ENCODE results near the gene COG8.
A peak's percentile ranks its signal among the peaks of the same experiment; 100 is the strongest.
"Not testable (repeated sequence)": the region's sequence is repeated elsewhere in the genome, so short reads cannot be mapped to it uniquely, and the experiment has no call there.

Gene COG8

GRCh38 chr16:69318177-69318910, 21.0 kb downstream of the COG8 start:
- no peak for DNase-seq

DNA sequence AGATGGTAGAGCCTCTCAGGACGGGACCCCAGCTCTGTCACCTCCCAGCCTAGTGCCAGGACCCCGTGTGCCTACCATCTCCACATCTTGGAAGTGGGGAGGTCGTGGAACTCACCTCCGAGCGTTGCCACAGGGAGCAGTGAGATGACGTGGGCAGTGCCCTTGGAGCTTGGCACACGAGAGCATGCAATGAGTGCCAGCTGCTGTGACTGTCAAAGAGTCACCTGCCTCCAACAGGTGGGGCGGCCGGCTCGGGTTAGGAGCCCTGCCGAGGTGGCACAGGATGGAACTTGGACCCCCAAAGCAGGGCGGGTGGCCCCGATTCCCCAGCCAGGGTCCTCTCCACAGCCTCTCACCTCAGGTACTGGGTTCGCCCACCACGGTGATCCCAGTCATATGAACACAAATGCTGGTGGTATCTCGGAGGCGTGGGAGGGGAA, 22.7 kb downstream of the COG8 start:
- DNase-seq = no peak

DNA sequence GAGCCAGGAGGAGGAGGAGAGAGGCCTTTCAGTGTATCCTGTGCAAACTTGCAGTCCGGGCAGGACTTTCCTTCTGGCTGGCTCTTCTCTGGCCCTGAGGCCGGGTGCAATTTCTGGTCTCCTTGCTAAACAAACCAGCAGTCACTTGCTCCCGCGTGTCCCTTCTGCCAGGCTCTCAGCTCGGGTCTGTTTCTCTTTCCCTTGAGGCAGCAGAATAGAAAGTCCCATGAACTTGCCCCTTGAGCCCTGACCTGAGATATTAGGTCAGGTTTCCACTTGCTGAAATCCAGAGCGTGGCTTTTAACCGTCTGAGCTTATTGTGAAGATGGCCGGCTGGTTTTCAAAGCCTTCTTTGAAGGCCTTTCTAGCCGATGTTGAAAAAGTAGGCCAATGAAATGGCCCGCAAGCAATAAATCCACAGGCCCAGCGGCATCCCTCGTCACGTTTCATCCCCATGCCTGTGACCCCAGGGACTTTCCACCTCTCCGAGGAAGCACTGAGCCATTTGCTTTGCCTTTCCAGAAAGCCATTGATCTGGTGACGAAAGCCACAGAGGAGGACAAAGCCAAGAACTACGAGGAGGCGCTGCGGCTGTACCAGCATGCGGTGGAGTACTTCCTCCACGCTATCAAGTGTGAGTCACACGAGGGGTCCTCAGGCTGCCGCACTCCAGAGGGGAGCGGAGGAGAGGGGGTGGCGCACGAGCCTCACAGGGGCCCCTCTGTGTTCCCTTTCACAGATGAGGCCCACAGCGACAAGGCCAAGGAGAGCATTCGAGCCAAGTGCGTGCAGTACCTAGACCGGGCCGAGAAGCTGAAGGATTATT, 23.7 kb downstream of the COG8 start:
- no peak for DNase-seq

DNA sequence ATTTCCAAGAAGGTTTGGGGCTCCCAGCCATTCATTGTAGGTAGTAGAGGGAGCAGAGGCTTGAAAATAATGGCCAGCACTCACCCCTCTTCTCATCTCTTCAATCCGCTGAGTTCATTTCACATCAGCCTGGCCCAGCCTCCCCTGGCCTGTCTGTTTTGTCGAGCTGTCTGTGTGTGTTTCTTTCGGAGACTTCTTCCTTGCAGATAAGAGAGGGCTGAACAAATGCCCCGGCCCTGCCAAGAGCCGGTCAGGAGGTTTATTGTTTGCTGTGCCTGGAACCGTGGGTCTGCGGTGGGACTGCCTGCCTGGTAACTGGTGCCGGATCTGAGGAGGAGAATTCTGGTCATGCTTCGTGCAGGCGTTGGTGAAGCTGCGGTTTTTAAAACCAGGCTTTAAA, 24.8 kb downstream of the COG8 start:
- no peak for DNase-seq

DNA sequence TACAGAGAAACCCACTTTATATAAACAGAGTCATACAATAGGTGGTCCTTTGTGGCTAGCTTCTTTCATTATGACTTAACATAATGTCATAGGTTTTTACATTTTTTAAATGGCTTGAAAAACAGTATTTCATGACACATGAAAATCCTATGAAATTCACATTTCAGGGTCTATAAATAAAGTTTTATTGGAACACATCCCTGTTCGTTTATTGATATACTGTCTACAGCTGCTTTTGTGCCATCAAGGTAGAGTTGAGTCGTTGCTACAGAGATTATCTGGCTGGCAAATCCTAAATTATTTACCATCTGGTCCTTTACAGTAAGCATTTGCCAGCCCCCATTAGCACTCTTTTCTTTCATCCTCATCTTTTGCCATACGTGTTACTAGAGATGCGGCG, 25.9 kb downstream of the COG8 start:
- no peak for DNase-seq

GRCh38 chr16:69311533-69312387, 27.6 kb downstream of the COG8 start:
- DNase-seq = no peak

- peak; percentile 93 for DNase-seq
Measured at GRCh38 chr16:69310653-69311532, 28.5 kb downstream of the COG8 start, which contains the start of gene VPS4A. VPS4A (plus strand) TSS chr16:69311350; CDS start chr16:69311512, 162 bp downstream.

DNA sequence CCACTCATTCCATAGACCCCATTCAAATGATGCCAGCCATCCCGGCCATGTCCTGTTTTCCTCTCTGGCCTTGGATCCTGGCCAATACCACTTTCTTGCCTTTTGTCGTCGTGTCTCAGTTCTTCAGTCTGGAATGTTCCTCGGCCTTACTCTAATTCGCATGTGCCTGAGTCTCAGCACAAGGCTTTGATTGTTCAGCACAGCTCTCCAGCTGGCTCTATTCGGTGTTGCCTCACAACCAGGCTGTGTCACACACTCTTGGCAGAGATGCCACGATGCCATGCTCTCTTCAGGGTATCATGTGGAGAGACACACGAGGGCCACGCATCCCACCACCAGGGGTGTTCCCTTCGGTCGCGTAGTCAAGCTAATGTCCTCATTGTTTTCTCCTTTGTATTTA, 30.0 kb downstream of the COG8 start:
- no peak for DNase-seq

GRCh38 chr16:69307856-69308255, 31.5 kb downstream of the COG8 start:
- DNase-seq = no peak

- no peak for DNase-seq
Measured at GRCh38 chr16:69307091-69307490, 32.3 kb downstream of the COG8 start.

GRCh38 chr16:69306031-69306430, 33.3 kb downstream of the COG8 start:
- DNase-seq = no peak

DNA sequence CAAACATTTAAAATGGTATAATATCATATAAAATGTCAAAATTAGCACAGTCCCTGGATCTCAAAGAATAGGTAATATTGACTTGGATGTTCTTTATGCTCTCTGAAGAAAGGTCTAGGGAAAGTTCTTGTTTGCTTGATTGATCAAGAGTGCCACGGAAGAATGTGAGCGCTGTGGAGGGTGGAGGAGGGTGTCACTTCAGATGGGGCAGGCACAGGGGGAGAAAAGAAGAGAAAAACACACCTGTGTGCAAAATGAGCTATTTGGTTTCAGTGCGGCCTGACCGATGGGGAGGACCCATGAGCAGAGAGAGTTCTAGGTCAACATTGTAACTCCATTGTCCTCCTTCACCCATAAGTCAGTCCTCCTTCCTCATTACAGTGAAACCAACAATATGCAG, 37.1 kb downstream of the COG8 start:
- no peak for DNase-seq

GRCh38 chr16:69301861-69302260, 37.5 kb downstream of the COG8 start:
- no peak for DNase-seq

- no peak for DNase-seq
Measured at GRCh38 chr16:69301187-69301586, 38.2 kb downstream of the COG8 start.

DNA sequence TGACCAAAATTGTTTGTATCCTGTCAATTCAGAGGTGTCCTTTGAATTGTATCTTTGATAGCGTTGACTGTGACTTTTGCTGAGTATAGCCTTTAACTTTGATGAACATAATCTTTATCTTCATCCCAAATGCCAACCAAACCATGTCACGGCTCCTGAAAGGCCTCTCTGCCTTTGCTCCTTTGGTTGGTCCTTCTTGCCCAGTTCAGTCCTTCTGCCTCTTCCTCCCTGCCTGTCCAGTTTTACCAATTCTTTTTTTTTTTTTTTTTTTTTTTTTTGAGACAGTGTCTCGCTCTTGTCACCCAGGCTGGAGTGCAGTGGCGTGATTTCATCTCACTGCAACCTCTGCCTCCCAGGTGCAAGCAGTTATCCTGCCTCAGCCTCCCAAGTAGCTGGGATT, 41.1 kb downstream of the COG8 start:
- DNase-seq = no peak

DNA sequence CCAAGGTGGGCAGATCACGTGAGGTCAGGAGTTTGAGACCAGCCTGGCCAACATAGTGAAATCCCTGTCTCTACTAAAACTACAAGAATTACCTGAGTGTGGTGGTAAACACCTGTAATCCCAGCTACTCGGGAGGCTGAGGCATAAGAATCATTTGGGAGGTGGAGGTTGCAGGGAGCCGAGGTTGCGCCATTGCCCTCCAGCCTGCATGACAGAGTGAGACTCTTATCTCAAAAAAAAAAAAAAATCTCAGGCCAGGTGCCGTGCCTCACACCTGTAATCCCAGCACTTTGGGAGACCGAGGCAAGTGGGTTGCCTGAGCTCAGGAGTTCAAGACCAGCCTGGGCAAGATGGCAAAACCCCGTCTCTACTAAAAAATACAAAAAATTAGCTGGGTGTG, 42.6 kb downstream of the COG8 start:
- DNase-seq = not testable (repeated sequence)

DNA sequence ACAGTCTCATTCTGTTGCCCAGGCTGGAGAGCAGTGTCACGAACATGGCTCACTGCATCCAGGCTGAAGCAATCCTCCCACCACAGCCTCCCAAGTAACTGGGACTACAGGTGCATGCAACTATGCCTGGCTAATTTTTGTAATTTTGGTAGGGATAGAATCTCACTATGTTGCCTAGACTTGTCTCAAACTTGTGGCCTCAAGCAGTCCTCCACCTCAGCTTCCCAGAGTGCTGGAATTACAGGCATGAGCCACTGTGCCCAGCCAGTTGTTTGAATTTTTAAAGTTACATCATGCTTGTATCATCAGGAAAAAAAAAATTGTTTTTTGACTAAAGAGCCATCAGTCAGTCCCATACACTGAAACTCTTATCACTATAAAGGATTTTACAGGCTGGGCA, 45.3 kb downstream of the COG8 start:
- no peak for DNase-seq

GRCh38 chr16:69293401-69293800, 46.0 kb downstream of the COG8 start:
- no peak for DNase-seq

GRCh38 chr16:69291657-69292056, 47.7 kb downstream of the COG8 start:
- not testable (repeated sequence) for DNase-seq

- DNase-seq = no peak
Measured at GRCh38 chr16:69286941-69287713, 52.2 kb downstream of the COG8 start.

DNA sequence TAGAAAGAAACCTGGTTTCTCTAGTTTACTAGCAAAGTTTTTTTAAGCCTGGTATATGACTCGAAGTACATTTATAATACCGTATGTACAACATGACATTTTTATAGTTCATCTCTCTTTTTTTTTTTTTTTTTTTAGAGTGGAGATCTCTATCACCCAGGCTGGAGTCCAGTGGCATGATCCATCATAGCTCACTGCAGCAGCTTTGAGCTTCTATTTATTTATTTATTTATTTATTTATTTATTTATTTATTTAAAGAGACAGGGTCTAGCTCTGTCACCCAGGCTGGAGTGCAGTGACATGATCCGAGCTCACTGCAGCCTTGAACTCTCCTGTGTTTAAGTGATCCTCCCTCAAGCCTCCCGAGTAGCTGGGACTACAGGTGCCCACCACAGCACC, 54.1 kb downstream of the COG8 start:
- DNase-seq = no peak
